Measurements from ENCODE around the gene ARL3. TPM values are rescaled to one million over a fixed set of nuclear protein-coding genes. Genes with fewer than 3 reads are reported as not detected.
A peak's percentile ranks its signal among the peaks of the same experiment; 100 is the strongest.

The ARL3 gene
- total and polyA plus RNA-seq, 8 donors = 10.3 to 23.2 (median 21.8) TPM

DNA sequence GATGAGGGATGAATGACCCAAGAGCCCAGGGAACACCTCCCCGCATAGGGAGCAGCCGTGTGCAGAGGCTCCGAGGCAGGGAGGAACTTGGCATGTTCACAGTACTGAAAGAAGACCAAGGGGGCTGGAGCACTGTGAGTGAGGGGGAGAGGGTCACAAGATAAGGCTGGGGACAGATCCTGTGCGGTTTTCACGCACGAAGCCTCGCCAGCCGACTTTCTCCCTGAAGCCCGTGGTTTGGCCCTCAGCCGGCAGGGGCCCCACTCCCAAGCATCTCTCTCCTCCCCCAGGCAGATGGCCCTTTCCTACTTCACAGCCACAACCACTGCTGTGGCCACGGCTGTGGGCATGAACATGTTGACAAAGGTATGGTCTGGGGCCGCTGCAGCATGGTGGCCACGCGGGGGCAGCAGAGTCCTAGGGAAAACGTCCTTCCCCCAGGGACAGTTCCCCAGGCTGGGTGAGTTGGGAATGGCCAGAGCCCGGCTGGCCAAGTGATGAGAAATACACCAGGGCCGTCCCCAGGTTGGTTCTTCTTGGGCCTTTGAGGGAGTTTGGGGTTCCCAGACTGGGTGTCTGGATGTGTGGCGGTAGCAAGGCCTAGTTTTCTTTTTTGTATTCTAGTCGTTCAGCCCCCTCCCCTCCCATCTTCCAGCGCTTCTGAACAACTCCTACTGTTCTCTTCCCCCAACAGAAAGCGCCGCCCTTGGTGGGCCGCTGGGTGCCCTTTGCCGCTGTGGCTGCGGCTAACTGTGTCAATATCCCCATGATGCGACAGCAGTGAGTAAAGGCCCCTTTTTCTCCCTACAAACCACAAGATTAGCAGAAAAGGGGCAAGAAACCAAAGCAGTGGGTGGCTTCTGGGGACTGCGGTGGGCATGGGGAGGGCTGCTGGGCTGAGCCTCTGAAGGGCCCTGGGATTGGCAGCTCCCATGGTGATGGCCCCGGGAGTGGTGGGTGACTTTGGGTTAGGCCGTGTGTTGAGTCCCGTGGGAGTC, 15.1 kb upstream of the ARL3 start:
- ATAC-seq (peak; percentile 97), DNase-seq (peak; percentile 67 to 96 (median 86))
- intact Hi-C loops (cut with DNase I) = loop anchor here in 1 of 2 donors (5.0 kb wide), 1 partner anchor 173 kb away; no protein-coding TSS in a partner anchor

GRCh38 chr10:102727037-102727818, 13.0 kb upstream of the ARL3 start:
- intact Hi-C loops (cut with DNase I) = loop anchor here in 1 of 2 donors (5.0 kb wide), 1 partner anchor 175 kb away; no protein-coding TSS in a partner anchor
- Histone ChIP-seq H3K9me3 (no peaks in the 10 kb centered on the region), H3K27me3 (no peaks in the 10 kb centered on the region), H3K36me3 (peaks cover 0 to 14% of the 10 kb centered on the region in 2 donors), H3K4me1 (peaks cover 0 to 13% of the 10 kb centered on the region in 2 donors), H3K27ac (peak overlapping the region in 1 of 2 donors; percentile 33), H3K4me3 (no peak overlapping the region)
- DNase-seq (no peak), ATAC-seq (peak; percentile 9)
- TF ChIP-seq, protein P1, sequence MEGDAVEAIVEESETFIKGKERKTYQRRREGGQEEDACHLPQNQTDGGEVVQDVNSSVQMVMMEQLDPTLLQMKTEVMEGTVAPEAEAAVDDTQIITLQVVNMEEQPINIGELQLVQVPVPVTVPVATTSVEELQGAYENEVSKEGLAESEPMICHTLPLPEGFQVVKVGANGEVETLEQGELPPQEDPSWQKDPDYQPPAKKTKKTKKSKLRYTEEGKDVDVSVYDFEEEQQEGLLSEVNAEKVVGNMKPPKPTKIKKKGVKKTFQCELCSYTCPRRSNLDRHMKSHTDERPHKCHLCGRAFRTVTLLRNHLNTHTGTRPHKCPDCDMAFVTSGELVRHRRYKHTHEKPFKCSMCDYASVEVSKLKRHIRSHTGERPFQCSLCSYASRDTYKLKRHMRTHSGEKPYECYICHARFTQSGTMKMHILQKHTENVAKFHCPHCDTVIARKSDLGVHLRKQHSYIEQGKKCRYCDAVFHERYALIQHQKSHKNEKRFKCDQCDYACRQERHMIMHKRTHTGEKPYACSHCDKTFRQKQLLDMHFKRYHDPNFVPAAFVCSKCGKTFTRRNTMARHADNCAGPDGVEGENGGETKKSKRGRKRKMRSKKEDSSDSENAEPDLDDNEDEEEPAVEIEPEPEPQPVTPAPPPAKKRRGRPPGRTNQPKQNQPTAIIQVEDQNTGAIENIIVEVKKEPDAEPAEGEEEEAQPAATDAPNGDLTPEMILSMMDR (IDR thresholded peaks at IDR 0.05) = no peak

More for the DNA sequence above, 15.1 kb upstream of the ARL3 start:
- TF ChIP-seq, protein P1 (IDR thresholded peaks at IDR 0.05) = peak; percentile 84 to 96
- Histone ChIP-seq H3K9me3 (no peaks in the 10 kb centered on the region), H3K4me3 (no peak overlapping the region), H3K27me3 (no peaks in the 10 kb centered on the region), H3K36me3 (peaks cover 0 to 14% of the 10 kb centered on the region in 2 donors), H3K4me1 (peaks cover 0 to 13% of the 10 kb centered on the region in 2 donors), H3K27ac (no peak overlapping the region)

GRCh38 chr10:102726274-102726673, 12.1 kb upstream of the ARL3 start:
- Histone ChIP-seq H3K27ac (no peak overlapping the region), H3K4me1 (peaks cover 0 to 13% of the 10 kb centered on the region in 2 donors), H3K4me3 (no peak overlapping the region), H3K36me3 (peaks cover 0 to 14% of the 10 kb centered on the region in 2 donors), H3K9me3 (no peaks in the 10 kb centered on the region), H3K27me3 (no peaks in the 10 kb centered on the region)
- ATAC-seq (peak; percentile 20), DNase-seq (no peak)
- intact Hi-C loops (cut with DNase I) = loop anchor here in 1 of 2 donors (5.0 kb wide), 1 partner anchor 176 kb away; no protein-coding TSS in a partner anchor
- TF ChIP-seq, protein P1 (IDR thresholded peaks at IDR 0.05) = no peak

GRCh38 chr10:102723989-102724388, 9.8 kb upstream of the ARL3 start:
- H3K36me3 ChIP-seq = peaks cover 0 to 14% of the 10 kb centered on the region in 2 donors
- DNase-seq (no peak), ATAC-seq (no peak)
- no peak overlapping the region for H3K27ac ChIP-seq
- H3K4me3 ChIP-seq = no peak overlapping the region
- TF ChIP-seq, protein P1 (IDR thresholded peaks at IDR 0.05) = no peak
- no peaks in the 10 kb centered on the region for H3K27me3 ChIP-seq
- intact Hi-C loops (cut with DNase I) = no loop called here
- H3K9me3 ChIP-seq = no peaks in the 10 kb centered on the region
- H3K4me1 ChIP-seq = peaks cover 0 to 6% of the 10 kb centered on the region in 2 donors

All from left lung (tissue), 10 donors.